SH-SY5Y (cell line): ENCODE data around the gene CLCC1.

ENCODE experiments used
- GATA2 ChIP-seq: IDR thresholded peaks from 2 replicates; pipeline ENCODE4 v1.6.1; 2011; ENCODE audit warnings: mild to moderate bottlenecking, low read depth, low read length
- GATA3 ChIP-seq: IDR thresholded peaks from 2 replicates; pipeline ENCODE4 v1.6.1; 2011; ENCODE audit warnings: low read depth, mild to moderate bottlenecking, low read length, moderate library complexity

GRCh38 chr1:108961198-108961597 lies 2.1 kb downstream of the CLCC1 start:
- TF ChIP-seq GATA2 = no peak
- TF ChIP-seq GATA3 = no peak
